GM19035 (cell line): ENCODE measurements around the gene CAMSAP2.
"Not testable (repeated sequence)": the region's sequence is repeated elsewhere in the genome, so short reads cannot be mapped to it uniquely, and the experiment has no call there.

ENCODE experiments used
- ATAC-seq: cut with Tn5 transposase; IDR thresholded peaks from one replicate; pipeline ENCODE4 v1.9.1; 2021; ENCODE audit not compliant: unreplicated experiment

CAMSAP2 gene

GRCh38 chr1:200779326-200779725 is 40.6 kb downstream of the CAMSAP2 start:
- ATAC-seq = no peak

DNA sequence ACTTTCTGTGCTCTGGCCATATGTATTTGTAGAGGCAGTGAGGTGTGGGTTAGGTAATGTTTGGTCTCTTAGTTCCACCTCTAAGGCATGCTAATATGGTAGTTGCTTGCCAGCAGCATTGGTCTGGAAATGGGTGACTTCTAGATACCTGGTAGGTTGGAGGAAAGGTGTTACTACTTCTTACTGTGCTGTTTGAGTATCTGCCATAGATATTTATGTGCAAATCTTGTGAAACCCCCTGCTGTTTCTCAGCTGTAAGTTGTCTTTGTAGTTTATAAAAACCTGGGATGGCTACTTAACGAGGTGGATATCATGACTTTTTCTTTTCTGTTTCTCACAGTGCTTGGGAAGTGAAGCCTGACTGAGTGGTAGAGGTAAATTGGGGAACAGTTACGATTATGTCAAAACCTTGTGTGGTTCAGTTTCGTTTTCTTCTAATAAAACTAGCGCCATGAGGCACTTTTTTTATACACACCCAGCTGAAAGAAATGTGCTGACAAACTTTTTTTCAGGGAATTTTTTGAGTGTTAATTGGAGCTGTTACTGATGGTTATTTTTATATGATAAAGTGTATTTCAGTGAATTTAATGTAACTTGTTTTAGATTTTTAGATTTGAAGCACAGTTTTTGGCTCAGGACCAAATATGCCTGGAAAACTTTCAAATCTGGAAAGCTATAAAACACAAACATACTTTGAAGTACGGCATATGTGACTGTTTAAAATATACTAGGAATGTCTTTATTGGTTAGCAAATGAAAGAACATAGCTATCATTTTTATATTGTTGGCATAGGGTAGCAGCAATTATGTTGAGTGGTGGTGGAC is 42.1 kb downstream of the CAMSAP2 start:
- no peak for ATAC-seq

DNA sequence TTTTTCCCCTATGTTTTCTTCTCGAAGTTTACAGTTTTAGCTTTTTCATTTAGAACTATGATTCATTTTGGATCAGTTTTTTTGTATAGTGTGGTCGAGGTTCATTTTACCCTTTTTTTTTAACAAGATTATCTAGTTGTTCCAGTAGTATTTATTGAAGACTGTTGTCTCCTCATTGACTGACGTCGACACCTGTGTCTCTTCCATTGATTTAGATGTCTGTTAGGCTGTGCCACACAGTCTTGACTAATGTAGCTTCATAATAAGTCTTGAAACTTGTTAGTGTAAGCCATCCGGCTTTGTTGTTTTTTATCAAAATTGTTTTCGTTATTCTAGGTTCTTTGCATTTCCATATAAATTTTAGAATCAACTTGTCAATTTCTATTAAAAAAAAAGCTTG is 45.2 kb downstream of the CAMSAP2 start:
- no peak for ATAC-seq

GRCh38 chr1:200784576-200784975 is 45.9 kb downstream of the CAMSAP2 start:
- no peak for ATAC-seq

DNA sequence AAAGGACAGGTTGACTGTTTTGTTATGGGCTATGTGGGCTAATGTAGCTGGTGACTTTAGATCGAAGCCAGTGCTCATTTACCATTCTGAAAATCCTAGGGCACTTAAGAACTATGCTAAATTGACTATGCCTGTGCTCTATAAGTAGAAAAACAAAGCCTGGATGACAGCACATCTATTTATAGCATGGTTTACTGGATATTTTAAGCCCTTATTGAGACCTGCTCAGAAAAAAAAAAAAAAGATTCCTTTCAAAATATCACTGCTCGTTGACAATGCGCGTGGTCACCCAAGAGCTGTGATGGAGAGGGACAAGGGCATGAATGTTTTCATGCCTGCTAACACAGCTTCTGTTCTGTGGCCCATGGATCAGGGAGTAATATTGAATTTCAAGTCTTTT is 48.1 kb downstream of the CAMSAP2 start:
- ATAC-seq = no peak

- no peak for ATAC-seq
Observed at GRCh38 chr1:200787896-200788387, 49.2 kb downstream of the CAMSAP2 start.

GRCh38 chr1:200791012-200791411 is 52.3 kb downstream of the CAMSAP2 start:
- not testable (repeated sequence) for ATAC-seq

DNA sequence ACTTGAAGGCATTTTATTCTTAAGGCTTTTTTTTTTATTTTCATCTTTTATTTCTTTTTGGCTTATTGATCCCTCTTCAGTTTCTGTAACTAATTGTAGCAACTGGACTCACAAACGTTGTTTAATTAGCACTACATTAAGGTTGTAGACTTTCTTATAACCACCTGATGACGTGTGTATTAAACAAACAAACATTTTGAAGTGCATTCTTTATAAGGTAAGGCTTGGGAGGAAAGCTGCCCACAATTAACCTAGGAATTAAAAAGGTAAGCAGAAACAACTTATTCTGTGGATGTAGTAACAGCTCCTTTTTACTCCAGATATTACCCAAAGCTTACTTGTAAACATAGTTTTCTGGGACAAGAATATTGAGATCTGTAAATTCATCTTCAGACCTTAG is 55.0 kb downstream of the CAMSAP2 start:
- no peak for ATAC-seq

DNA sequence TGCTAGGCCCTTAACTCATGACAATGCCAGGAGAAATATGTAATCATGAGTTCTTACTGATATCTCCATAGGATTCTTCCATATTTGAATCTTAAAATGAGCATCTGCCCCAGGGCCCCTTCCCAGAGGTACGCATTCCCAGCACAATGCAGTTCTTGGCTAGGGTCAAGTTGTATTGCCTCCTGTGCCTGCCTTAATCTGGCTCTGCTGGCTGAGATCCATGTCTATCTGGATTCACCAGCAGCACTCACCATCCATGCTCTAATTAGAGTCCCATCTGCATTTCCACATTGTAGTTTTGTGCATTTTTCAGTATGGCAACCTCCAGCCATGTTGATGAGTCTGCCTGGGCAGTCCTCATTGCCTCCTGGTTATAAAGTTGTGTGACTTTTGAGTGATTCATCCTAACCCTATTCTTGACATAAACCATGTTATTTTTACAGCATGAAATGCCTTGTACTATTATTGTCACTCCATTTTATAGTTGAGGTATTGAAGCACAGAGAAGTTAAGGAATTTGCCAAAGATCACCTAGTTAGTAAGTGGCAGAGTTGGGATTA is 55.9 kb downstream of the CAMSAP2 start:
- ATAC-seq = no peak

GRCh38 chr1:200795156-200795555 is 56.5 kb downstream of the CAMSAP2 start:
- no peak for ATAC-seq

GRCh38 chr1:200802042-200802441 is 63.3 kb downstream of the CAMSAP2 start:
- ATAC-seq = no peak

DNA sequence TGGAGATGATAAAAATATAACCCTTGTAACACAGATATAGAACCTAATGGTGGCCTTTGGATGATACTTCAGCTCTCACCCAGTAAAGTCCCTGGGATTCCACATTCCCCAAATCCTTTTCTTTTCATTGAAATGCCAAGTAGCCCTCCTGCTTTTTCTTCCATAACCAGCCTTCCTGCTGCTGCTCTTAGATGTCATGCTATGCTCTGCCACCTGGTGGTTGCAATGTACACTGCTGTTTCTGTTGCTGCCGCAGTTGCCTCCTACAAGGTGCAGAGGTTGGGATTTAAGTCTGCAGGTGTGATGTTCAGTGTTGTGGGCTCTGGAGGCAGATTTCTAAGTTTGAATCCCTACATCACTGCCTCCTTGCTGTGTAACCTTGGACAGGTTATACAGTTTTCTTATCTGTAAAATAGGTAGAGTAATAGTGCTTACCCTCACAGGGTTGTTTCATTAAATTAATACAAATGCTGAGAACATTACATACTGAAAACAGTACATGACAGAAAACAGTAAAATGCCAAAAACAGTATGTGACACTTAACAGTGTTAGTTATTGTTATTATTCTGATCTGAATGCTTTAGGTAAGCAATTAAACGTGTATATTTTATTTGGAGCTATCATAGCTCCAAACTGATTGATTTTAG is 64.3 kb downstream of the CAMSAP2 start:
- ATAC-seq = peak; percentile 74

DNA sequence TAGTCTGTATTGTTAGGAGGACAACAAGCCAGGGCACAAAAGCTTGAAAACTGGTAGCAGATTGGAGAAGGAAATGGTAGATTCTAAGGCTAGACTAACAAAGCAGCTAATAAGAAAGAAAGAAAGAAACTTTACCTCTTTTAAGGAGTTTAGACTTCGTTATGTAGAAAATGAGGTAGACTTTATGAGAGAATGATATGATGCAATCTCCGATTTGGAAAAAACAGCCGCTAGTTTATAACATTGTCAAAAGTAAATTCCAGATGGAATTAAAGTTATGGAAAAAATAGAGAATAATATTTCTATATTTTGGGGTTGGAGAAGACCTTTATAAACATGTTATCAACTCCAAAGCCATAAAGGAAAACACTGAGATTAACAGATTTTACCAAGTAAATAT is 67.0 kb downstream of the CAMSAP2 start:
- no peak for ATAC-seq

- ATAC-seq = no peak
Observed at GRCh38 chr1:200808846-200809245, 70.2 kb downstream of the CAMSAP2 start.

GRCh38 chr1:200811704-200812103 is 73.0 kb downstream of the CAMSAP2 start:
- no peak for ATAC-seq

DNA sequence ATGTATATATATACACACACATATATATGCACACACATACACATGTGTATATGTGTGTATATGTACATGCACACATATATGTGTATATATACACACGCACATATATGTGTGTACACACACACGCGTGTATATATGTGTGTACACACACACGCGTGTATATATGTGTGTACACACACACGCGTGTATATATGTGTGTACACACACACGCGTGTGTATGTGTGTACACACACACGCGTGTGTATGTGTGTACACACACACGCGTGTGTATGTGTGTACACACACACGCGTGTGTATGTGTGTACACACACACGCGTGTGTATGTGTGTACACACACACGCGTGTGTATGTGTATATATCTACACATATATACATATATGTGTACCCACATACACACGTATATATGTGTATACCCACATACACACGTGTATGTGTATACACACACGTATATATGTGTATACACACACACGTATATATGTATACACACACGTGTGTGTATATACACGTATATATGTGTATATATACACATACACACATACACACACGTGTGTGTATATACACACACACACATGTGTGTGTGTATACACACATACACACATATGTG is 78.0 kb downstream of the CAMSAP2 start:
- ATAC-seq = not testable (repeated sequence)

DNA sequence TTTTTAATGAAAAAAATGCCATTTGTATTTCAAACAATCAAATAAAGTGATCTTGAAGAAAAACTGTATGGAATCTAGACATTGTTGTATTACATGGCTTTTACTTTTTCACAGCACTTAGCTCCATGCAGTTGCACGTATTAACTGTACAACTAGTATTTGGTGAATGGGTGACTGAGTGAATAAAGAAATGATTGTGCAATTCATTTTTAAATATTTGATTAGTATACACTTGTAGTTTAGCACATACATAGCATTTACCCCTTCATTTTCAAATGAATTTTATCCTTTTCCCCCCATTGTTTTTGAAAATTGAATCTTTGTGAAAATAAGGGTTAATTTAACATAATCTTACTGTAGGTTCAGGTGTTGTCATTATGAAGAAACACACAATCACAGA is 79.6 kb downstream of the CAMSAP2 start:
- no peak for ATAC-seq

DNA sequence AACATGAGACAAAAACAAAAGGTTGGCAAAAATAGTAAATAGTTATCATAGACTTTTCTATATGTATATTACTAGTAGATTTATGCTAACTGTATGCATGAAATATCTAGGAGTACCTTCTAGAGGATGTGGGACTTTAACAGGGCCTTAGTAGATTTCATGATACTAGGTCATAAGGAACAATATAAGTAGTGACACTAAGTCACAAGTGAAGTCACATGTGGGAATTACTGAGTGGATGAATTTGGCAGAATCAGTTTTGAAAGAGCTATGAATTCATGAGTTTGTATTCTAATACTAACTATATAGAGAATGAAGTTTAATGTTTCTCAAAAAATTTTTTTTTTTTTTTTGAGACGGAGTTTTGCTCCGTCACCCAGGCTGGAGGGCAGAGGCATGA is 81.0 kb downstream of the CAMSAP2 start:
- no peak for ATAC-seq

- no peak for ATAC-seq
Observed at GRCh38 chr1:200831091-200831490, 92.4 kb downstream of the CAMSAP2 start.

DNA sequence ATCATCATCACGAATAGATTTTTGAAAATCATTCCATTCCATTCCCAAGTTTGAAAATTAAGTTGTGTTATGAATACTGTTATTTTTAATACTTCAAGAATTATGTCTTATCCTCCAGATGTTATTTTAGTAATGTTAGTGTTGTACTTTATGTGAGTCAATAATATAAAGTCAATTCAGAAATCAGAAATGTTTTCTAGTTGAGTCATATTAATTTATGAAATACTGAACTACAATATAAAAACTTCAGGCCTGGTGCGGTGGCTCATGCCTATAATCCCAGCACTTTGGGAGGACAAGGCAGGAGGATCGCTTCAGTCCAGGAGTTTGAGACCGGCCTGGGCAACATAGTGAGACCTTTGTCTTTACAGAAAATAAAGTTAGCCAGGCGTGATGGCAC is 95.7 kb downstream of the CAMSAP2 start:
- ATAC-seq = no peak

GRCh38 chr1:200836213-200836612 is 97.5 kb downstream of the CAMSAP2 start:
- no peak for ATAC-seq
